Measurements from ENCODE around the gene RAB31.

DNA sequence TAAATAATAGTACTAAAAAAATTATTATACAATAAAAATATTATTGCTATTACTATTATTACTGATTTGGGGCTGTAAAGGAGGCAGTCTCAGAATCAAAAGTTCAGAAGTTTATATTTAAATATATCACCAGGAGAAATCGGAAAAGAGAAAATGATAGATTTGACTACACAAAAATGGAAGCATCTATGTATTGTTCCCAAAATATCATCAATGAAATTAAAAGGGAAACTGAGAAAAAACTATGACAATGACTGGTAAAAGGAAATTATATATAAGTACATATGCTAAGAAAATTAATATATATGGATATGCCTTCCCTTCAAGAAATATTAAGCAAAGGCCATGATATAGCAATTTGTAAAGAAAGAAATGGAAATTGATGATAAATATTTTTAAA is 170.0 kb downstream of the RAB31 start:
- TF ChIP-seq, protein P1, sequence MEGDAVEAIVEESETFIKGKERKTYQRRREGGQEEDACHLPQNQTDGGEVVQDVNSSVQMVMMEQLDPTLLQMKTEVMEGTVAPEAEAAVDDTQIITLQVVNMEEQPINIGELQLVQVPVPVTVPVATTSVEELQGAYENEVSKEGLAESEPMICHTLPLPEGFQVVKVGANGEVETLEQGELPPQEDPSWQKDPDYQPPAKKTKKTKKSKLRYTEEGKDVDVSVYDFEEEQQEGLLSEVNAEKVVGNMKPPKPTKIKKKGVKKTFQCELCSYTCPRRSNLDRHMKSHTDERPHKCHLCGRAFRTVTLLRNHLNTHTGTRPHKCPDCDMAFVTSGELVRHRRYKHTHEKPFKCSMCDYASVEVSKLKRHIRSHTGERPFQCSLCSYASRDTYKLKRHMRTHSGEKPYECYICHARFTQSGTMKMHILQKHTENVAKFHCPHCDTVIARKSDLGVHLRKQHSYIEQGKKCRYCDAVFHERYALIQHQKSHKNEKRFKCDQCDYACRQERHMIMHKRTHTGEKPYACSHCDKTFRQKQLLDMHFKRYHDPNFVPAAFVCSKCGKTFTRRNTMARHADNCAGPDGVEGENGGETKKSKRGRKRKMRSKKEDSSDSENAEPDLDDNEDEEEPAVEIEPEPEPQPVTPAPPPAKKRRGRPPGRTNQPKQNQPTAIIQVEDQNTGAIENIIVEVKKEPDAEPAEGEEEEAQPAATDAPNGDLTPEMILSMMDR (IDR thresholded peaks at IDR 0.05; ENCODE audit: poor library complexity, severe bottlenecking), result no peak
- no peak for TF ChIP-seq EP300 (conservative IDR thresholded peaks at IDR 0.05; ENCODE audit: poor library complexity, severe bottlenecking)
- no peak for TF ChIP-seq EZH2 (IDR thresholded peaks at IDR 0.05; ENCODE audit: borderline replicate concordance, insufficient read depth, low read length, poor library complexity, severe bottlenecking)
- TF ChIP-seq TAF1 (IDR thresholded peaks at IDR 0.05; ENCODE audit: low read depth), result no peak
- no peak for TF ChIP-seq MXI1 (conservative IDR thresholded peaks at IDR 0.05; ENCODE audit: poor library complexity, severe bottlenecking)
- TF ChIP-seq, protein P2, sequence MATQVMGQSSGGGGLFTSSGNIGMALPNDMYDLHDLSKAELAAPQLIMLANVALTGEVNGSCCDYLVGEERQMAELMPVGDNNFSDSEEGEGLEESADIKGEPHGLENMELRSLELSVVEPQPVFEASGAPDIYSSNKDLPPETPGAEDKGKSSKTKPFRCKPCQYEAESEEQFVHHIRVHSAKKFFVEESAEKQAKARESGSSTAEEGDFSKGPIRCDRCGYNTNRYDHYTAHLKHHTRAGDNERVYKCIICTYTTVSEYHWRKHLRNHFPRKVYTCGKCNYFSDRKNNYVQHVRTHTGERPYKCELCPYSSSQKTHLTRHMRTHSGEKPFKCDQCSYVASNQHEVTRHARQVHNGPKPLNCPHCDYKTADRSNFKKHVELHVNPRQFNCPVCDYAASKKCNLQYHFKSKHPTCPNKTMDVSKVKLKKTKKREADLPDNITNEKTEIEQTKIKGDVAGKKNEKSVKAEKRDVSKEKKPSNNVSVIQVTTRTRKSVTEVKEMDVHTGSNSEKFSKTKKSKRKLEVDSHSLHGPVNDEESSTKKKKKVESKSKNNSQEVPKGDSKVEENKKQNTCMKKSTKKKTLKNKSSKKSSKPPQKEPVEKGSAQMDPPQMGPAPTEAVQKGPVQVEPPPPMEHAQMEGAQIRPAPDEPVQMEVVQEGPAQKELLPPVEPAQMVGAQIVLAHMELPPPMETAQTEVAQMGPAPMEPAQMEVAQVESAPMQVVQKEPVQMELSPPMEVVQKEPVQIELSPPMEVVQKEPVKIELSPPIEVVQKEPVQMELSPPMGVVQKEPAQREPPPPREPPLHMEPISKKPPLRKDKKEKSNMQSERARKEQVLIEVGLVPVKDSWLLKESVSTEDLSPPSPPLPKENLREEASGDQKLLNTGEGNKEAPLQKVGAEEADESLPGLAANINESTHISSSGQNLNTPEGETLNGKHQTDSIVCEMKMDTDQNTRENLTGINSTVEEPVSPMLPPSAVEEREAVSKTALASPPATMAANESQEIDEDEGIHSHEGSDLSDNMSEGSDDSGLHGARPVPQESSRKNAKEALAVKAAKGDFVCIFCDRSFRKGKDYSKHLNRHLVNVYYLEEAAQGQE (IDR thresholded peaks at IDR 0.05; ENCODE audit: borderline replicate concordance), result no peak
- no peak for TF ChIP-seq POLR2AphosphoS5 (IDR thresholded peaks at IDR 0.05)

Data from neural cell (in vitro differentiated cells).